Peyer's patch (tissue), 4 donors: ENCODE measurements around the gene WBP2. TPM values are rescaled to one million over a fixed set of nuclear protein-coding genes. Genes with fewer than 3 reads are reported as not detected.
"Not testable (repeated sequence)": the region's sequence is repeated elsewhere in the genome, so short reads cannot be mapped to it uniquely, and the experiment has no call there.

Source experiments
- DNase-seq, 3 donors: peaks; one replicate each; pipeline ENCODE4 v3.0.0-alpha.2; 2017 to 2019
- H3K27ac ChIP-seq, 4 donors: fragments of 200-600 bp; sonication (generic); one replicate each; pipeline ENCODE4 v1.5.1; 2016 to 2019
- H3K27me3 ChIP-seq, 2 donors: fragments of 200-600 bp; sonication (generic); one replicate each; pipeline ENCODE4 v1.5.1; 2019
- H3K36me3 ChIP-seq, 3 donors: fragments of 200-600 bp; sonication (generic); one replicate each; pipeline ENCODE4 v1.5.1; 2016 to 2019
- H3K4me1 ChIP-seq, 4 donors: fragments of 200-600 bp; sonication (generic); one replicate each; pipeline ENCODE4 v1.5.1; 2016 to 2019
- H3K4me3 ChIP-seq, 4 donors: fragments of 200-600 bp; sonication (generic); 1 replicate in 3 of 4; 2 replicates in 1 of 4; pipeline ENCODE4 v1.5.1; 2016 to 2019; ENCODE audit warnings: mild to moderate bottlenecking in 1 of 4
- H3K9me3 ChIP-seq, 4 donors: fragments of 200-600 bp; sonication (generic); one replicate each; pipeline ENCODE4 v1.5.1; 2016 to 2019; ENCODE audit warnings: mild to moderate bottlenecking in 1 of 4
- POLR2A ChIP-seq, 2 donors: fragments of 450-650 bp; IDR thresholded peaks; one replicate each; pipeline ENCODE4 v1.5.1; 2017; ENCODE audit warnings: antibody characterized with exemption in 2 of 2, mild to moderate bottlenecking in 2 of 2, moderate library complexity in 2 of 2
- total RNA-seq, 4 donors: library from RNA; depleted of rRNA; stranded (reverse); fragments of >200 nt; gene quantifications; one replicate each; pipeline ENCODE4 v1.1.0, GENCODE V29; 2016
- TF ChIP-seq, protein P1 (sequence below), 6 experiments: fragments of 450-650 bp in 4 of 6; fragments of 200-600 bp in 2 of 6; sonication (generic) in 1 of 6; IDR thresholded peaks; one replicate each; pipeline ENCODE4 v1.5.1; 2017 to 2019; ENCODE audit warnings: antibody characterized with exemption in 6 of 6, mild to moderate bottlenecking in 3 of 6, moderate library complexity in 1 of 6

WBP2 gene
- total RNA-seq, 4 donors from 2014 or later = 45.4 to 61.4 (median 53.7) TPM

DNA sequence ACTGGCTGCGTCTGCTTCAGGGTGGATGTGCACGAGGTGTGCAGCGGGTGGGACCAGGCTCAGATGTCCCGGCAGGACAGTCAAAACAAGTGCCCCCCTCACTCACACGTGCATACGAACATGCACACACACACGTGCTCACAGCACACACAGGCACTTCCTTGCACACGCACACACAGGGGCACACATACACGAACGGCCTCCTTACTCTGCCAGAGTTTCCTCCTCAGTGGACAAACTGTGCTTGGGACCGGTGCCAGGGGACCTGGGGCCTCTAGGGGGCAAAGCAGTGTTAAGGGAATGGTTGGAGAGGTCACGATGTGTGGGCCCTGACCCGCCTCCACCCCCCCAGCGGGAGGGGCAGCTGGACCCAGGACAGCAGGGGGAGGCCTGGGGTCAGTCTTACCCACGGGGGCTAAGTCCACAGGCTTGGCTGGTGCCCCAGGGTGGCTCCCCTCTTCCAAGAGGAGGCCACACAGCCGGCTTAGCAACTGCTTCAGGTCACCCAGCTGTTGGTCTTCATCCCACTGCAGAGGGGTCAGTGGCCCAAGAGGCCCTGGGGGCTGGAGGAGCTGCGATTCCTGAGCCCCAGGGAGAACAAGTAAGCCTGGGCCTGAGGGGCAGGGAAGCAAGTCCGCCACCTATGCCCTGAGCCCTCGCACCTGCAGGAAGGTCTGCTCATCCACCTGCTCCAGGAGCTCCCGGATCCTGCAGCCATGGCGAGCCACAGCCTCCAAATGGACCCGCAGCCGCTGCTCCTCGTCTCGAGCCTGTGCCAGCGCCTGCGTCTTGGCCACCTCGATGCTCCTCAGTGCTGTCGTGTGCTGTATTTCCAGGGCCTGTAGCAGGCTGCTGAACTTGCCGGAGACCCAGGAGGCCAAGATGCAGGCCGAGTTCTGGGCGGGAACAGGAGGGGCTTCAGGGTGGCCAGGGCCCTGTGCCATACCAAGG lies 36.7 kb upstream of the WBP2 start:
- DNase-seq = peak in 1 of 3 donors; percentile 44
- no peaks in the 10 kb centered on the region for H3K27me3 ChIP-seq
- H3K36me3 ChIP-seq = peaks cover 0 to 19% (median 0%) of the 10 kb centered on the region in 3 donors
- TF ChIP-seq, protein P1, sequence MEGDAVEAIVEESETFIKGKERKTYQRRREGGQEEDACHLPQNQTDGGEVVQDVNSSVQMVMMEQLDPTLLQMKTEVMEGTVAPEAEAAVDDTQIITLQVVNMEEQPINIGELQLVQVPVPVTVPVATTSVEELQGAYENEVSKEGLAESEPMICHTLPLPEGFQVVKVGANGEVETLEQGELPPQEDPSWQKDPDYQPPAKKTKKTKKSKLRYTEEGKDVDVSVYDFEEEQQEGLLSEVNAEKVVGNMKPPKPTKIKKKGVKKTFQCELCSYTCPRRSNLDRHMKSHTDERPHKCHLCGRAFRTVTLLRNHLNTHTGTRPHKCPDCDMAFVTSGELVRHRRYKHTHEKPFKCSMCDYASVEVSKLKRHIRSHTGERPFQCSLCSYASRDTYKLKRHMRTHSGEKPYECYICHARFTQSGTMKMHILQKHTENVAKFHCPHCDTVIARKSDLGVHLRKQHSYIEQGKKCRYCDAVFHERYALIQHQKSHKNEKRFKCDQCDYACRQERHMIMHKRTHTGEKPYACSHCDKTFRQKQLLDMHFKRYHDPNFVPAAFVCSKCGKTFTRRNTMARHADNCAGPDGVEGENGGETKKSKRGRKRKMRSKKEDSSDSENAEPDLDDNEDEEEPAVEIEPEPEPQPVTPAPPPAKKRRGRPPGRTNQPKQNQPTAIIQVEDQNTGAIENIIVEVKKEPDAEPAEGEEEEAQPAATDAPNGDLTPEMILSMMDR (IDR thresholded peaks at IDR 0.05) = no peak
- no peak for TF ChIP-seq POLR2A (IDR thresholded peaks at IDR 0.05)
- peaks cover under 1 to 29% (median 13%) of the 10 kb centered on the region in 4 donors for H3K4me1 ChIP-seq
- no peaks in the 10 kb centered on the region for H3K9me3 ChIP-seq
- no peak overlapping the region for H3K27ac ChIP-seq
- H3K4me3 ChIP-seq = no peak overlapping the region

DNA sequence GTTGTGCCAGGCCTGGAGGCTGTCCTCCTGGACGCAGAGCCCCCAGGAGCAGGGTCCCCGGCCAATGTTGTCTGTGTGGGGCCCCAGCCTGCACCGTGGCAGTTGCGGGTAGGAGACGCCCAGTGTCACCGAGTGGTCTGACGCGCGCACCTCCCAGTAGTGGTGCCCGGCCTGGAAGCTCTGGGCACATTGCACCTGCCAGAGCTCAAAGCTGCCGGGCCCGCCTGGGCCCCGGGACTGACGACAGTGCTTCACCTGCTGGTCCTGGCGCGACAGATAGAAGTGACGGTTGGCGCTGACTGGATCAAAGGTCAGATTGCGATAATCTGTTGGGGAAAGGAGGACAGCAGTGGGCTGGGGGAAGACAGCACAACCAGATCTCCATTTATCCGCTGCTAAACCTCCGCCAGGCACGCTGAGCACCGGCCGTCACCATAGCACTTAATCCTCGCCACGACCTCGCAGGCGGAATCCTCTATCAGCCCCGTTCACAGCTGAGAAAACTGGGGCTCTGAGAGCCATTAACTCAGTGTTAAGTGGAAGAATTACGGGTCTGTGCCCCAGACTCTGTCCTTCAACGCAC lies 36.0 kb upstream of the WBP2 start:
- peaks cover 0 to 19% (median 0%) of the 10 kb centered on the region in 3 donors for H3K36me3 ChIP-seq

DNA sequence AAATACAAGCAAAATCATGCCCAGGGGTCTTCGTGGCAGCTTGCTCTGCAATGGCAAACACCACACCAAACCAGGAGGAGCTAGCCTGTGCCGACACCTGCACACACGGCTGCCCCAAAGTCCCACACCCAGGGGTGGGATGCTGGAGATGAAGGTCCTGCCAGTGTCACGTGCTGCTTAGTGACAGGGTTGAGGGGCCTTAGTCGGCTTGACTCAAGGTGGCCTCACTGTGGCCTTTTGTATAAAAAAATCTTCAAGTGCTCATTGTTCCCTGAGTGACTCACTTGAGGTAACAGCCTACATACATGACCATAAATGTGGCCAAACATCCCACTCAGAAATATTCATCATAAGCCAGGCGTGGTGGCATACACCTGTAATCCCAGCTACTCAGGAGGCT lies 34.3 kb upstream of the WBP2 start:
- no peak overlapping the region for H3K27ac ChIP-seq
- peaks cover 0 to 19% (median 0%) of the 10 kb centered on the region in 3 donors for H3K36me3 ChIP-seq
- no peak overlapping the region for H3K4me3 ChIP-seq
- TF ChIP-seq POLR2A (IDR thresholded peaks at IDR 0.05) = no peak
- TF ChIP-seq, protein P1 (IDR thresholded peaks at IDR 0.05) = no peak
- no peaks in the 10 kb centered on the region for H3K9me3 ChIP-seq
- H3K4me1 ChIP-seq = peaks cover 0 to 13% (median 0%) of the 10 kb centered on the region in 4 donors
- no peaks in the 10 kb centered on the region for H3K27me3 ChIP-seq
- DNase-seq = no peak

More for the DNA sequence above, 36.0 kb upstream of the WBP2 start:
- no peak for TF ChIP-seq POLR2A (IDR thresholded peaks at IDR 0.05)
- TF ChIP-seq, protein P1 (IDR thresholded peaks at IDR 0.05) = no peak
- DNase-seq = peak in 1 of 3 donors; percentile 47
- Histone ChIP-seq H3K4me1 (peaks cover 0 to 29% (median 12%) of the 10 kb centered on the region in 4 donors), H3K27ac (no peak overlapping the region), H3K9me3 (no peaks in the 10 kb centered on the region), H3K4me3 (no peak overlapping the region), H3K27me3 (no peaks in the 10 kb centered on the region)

DNA sequence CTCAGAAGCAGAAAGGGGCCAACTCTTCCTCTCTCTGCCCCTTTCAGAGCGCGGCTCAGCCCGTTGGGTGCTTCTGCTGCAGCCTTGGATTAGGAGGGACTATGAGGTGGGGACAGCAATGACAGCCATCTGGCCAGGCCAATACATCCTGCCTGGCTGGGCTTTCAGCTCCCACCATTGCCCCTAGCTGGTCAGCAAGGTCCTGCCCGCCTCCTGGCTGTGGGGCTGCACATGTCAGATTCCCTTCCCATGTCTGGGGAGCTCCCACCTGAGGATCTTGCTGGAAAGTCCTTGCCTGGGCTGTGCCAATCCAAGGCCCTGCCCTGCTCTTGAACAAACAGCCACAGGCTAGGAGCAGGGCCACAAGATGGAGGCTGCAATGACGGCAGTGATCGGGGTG lies 33.3 kb upstream of the WBP2 start:
- no peak overlapping the region for H3K27ac ChIP-seq
- H3K9me3 ChIP-seq = no peaks in the 10 kb centered on the region
- peaks cover 0 to 4% (median 0%) of the 10 kb centered on the region in 4 donors for H3K4me1 ChIP-seq
- H3K4me3 ChIP-seq = no peak overlapping the region
- H3K27me3 ChIP-seq = no peaks in the 10 kb centered on the region
- TF ChIP-seq POLR2A (IDR thresholded peaks at IDR 0.05) = no peak
- TF ChIP-seq, protein P1 (IDR thresholded peaks at IDR 0.05) = no peak
- no peak for DNase-seq
- peaks cover 0 to 19% (median 0%) of the 10 kb centered on the region in 3 donors for H3K36me3 ChIP-seq

DNA sequence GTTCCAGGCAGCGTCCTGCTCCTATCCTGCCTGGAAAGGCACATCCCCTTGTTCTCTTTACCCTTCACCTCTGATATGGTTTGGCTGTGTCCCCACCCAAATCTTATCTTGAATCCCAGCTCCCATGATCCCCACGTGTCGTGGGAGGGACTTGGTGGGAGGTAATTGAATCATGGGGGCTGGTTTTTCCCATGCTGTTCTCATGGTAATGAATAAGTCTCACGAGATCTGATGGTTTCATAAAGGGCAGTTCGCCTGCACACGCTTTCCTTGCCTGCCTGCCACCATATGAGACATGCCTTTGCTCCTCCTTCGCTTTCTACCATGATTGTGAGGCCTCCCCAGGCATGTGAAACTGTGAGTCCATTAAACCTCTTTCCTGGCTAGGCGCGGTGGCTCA lies 30.7 kb upstream of the WBP2 start:
- H3K27ac ChIP-seq, H3K4me3 ChIP-seq, H3K9me3 ChIP-seq, H3K36me3 ChIP-seq, H3K27me3 ChIP-seq, DNase-seq, H3K4me1 ChIP-seq: not testable (repeated sequence)

DNA sequence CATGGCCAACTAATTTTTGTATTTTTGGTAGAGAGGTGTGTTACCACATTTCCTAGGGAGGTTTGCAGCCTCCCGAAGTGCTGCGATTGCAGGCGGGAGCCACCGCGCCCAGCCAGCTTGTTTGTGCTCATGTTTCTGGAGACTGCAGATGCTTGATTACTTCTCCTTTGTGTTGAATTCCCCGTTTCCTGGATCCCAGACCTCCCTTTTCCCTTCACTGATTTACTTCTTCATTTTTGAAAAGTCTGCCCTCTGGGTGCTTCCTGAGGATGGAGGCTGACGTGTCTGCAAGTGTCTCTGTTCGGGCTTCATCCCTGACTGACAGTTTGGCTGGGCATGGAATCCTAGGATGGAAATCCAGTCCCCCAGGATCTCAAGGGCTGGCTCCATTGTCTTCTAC lies 30.3 kb upstream of the WBP2 start:
- H3K4me1 ChIP-seq = no peaks in the 10 kb centered on the region
- no peak overlapping the region for H3K4me3 ChIP-seq
- H3K9me3 ChIP-seq = no peaks in the 10 kb centered on the region
- TF ChIP-seq, protein P1 (IDR thresholded peaks at IDR 0.05) = no peak
- no peak for TF ChIP-seq POLR2A (IDR thresholded peaks at IDR 0.05)
- H3K27ac ChIP-seq = no peak overlapping the region
- no peaks in the 10 kb centered on the region for H3K36me3 ChIP-seq
- no peak for DNase-seq
- H3K27me3 ChIP-seq = no peaks in the 10 kb centered on the region
